CD4-positive, alpha-beta T cell treated with Interleukin-15 for 1 hour (primary cell): ENCODE measurements around the gene OSBP.
"Not testable (repeated sequence)": the region's sequence is repeated elsewhere in the genome, so short reads cannot be mapped to it uniquely, and the experiment has no call there.

Experiments
- DNase-seq: peaks from one replicate; pipeline ENCODE4 v3.0.0-alpha.2; 2020

The OSBP gene

GRCh38 chr11:59552844-59553243 is 62.7 kb downstream of the OSBP start:
- no peak for DNase-seq

DNA sequence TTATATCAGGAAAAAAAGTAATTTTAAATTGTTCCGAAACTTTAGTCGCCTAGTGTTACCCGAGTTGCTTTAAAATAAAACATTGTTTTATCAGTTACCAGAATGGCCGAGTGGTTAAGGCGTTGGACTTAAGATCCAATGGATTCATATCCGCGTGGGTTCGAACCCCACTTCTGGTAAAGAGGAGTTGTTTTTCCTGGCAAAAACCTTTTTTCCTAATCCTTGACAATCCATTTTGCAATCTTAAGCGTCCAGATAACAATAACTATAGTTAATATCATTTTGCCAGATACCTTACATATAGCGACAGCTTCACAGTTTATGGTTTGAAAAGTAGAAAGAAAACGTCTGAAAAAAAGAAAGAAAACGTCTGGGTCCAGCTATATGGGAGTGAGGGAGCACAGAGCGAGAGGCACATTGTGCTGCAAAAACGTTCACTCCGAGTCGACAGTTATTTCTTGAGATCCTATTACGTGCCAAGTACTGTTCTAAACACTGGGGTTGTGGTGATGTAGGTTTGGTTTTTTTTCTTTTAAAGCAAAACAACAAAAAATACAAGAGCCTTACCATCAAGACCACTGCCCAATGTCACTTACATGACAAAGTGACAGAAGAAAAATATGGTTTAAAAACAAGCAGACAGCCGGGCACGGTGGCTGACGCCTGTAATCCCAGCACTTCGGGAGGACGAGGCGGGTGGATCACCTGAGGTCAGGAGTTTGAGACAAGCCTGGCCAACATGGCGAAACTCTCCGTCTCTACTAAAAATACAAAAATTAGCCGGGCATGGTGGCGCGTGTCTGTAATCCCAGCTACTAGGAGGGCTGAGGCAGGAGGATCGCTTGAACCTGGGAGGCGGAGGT is 63.7 kb downstream of the OSBP start:
- DNase-seq: no peak

DNA sequence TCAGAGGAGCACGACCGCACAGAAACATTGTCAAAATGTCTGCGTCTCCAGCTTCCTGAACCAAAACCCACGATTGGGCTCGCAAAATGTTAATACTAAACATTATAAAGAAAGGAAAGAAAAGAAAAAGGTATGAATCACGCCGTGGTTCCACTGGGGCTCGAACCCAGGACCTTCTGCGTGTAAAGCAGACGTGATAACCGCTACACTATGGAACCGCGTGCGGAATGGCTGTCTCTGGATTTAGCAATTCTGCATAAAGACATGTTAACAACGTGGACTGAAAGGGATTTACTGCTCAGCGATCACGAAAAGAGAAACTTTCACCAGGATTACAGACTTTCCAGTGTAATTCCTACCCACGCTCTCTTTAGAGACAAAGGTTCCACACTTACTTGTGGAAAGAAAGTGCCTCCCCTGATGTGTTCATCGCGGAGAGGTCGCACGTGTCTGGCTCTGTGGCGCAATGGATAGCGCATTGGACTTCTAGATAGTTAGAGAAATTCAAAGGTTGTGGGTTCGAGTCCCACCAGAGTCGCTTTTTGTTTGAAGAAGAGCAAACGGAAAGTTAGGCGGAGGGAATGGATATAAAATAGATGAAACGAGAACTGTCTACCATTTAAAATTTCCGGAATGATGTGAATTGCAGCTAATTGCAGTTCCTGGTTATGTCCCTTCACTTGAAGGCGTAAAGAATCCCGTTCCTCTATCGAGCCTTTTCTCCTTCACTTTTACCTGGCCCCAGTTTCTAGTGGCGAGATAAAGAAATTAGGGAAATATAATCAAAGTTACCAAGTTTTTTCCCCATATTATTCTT is 64.5 kb downstream of the OSBP start:
- DNase-seq: peak; percentile 81

GRCh38 chr11:59550368-59550841 is 65.2 kb downstream of the OSBP start:
- DNase-seq: peak; percentile 89

- DNase-seq: no peak
Measured at GRCh38 chr11:59548309-59548656, 67.3 kb downstream of the OSBP start.

GRCh38 chr11:59547605-59548308 is 67.8 kb downstream of the OSBP start:
- not testable (repeated sequence) for DNase-seq

GRCh38 chr11:59545179-59546020 is 70.2 kb downstream of the OSBP start:
- DNase-seq: no peak

DNA sequence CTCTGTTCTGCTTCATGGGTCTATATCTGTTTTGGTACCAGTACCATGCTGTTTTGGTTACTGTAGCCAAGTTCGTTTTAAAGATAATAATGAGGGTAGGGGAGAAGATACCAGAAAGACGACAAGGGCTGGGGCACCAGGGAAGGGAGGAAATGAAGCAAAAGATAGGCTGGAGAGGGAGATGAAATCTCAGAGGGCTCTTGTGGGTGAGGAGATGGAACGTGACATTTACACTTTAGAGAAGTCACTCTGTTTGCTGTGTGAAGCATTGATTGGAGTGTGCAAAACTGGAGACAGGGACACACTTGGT is 70.8 kb downstream of the OSBP start:
- DNase-seq: no peak

DNA sequence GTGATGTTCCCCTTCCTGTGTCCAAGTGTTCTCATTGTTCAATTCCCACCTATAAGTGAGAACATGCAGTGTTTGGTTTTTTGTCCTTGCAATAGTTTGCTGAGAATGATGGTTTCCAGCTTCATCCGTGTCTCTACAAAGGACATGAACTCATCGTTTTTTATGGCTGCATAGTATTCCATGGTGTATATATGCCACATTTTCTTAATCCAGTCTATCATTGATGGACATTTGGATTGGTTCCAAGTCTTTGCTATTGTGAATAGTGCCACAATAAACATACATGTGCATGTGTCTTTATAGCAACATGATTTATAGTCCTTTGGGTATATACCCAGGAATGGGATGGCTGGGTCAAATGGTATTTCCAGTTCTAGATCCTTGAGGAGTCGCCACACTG is 71.9 kb downstream of the OSBP start:
- not testable (repeated sequence) for DNase-seq

DNA sequence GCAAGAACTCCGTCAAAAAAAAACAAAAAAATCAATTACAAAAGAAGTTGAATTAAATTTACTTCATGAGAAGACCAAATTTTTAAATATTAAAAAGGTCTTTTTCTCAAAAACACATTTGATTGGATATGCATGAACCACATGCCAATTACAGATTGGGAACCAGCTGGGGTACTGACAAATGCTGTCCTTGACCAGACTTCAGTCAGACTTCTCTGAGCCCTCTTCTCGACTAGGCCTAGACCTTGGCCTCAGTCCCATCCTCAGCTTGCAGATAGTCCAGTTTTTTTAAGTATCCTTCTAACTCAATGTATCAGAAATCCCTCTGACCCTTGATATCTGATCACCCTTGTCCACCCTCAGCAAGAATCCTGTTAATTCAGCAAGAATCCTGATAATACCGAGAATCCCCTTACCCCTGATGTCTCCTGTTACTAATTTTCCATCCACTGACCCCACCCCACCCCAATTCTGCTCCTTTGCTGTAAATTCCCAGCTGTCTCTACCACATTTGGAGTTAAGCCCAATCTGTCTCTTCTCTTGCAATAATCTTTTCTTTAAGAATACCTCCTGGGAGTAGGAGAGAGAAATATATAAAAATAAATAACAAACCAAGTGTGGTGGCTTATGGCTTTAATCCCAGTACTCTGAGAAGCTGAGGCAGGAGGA is 73.3 kb downstream of the OSBP start:
- no peak for DNase-seq

DNA sequence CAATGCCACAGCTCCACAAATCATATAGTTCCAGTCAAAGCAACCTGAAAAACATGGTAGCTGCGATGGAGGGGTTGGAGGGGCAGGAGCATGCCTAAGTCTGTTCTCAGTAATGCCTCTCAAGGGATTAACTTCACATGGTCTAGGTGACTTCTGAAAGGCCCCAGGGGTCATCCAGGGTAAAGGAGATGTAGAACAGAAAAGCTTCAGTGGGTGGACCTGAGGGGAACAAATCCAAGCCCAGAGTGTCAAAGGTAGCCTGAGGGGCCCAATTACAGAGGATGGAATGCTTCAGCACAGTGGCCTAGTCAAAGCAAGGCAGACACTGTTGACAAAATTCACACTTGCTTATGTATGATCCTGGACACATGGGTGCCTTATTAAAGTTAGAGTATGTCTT is 80.9 kb downstream of the OSBP start:
- DNase-seq: no peak

GRCh38 chr11:59532620-59533019 is 83.0 kb downstream of the OSBP start:
- no peak for DNase-seq

- DNase-seq: no peak
Measured at GRCh38 chr11:59528711-59529110, 86.9 kb downstream of the OSBP start.
